NCI-H748 treated with DMSO at 0.1 percent for 48 hours (cell line): ENCODE results near the gene ATG4B.

Source experiments
- DNase-seq: peaks from one replicate; lab custom pipeline; 2025; lab: John Stamatoyannopoulos, UW

ATG4B gene

GRCh38 chr2:241613017-241613780, 24.3 kb upstream of the ATG4B start:
- no peak for DNase-seq

DNA sequence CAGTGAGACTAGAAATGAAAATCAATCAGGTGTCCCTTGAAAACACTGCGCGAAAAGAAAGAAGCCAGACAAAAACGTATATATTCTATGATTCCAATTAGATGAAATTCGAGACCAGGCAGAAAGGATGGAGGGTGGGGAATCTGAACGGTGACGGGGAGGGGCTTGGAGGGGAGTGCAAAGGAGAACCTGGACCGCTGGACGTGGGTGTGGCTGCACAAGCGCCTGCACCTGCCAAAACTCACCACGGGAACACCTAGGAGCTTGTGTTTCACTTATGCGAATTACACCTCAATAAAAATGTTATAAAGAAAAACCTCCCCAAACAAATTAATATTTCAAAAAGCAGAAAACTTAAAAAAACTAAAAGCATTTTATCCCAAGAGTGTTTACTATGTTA, 22.5 kb upstream of the ATG4B start:
- DNase-seq = peak; percentile 78

DNA sequence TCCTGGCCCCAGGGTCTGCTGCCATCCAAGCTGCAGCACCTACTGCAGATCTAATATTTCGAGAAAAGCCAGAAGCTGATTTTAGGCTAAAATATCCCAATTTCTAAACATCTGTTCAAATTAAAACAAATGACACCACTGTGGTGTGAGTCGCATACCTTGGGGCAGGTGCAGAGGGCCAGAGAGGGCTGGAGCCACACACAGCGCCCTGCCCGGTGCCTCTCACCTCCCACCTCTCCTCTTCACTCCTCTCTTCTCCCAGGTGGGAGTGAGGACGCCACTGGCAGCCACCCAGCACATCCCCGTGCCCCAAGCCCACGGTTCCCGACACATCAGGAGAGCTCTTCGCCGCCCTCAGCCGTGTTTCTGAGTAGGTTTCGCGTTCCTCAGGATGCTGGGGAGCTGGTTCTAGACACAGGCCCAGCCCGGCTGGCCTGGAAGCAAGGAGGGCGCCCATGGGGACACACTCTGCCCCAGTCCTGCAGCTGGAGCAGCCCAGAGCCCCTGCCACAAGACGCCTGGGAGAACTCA, 21.9 kb upstream of the ATG4B start:
- no peak for DNase-seq

DNA sequence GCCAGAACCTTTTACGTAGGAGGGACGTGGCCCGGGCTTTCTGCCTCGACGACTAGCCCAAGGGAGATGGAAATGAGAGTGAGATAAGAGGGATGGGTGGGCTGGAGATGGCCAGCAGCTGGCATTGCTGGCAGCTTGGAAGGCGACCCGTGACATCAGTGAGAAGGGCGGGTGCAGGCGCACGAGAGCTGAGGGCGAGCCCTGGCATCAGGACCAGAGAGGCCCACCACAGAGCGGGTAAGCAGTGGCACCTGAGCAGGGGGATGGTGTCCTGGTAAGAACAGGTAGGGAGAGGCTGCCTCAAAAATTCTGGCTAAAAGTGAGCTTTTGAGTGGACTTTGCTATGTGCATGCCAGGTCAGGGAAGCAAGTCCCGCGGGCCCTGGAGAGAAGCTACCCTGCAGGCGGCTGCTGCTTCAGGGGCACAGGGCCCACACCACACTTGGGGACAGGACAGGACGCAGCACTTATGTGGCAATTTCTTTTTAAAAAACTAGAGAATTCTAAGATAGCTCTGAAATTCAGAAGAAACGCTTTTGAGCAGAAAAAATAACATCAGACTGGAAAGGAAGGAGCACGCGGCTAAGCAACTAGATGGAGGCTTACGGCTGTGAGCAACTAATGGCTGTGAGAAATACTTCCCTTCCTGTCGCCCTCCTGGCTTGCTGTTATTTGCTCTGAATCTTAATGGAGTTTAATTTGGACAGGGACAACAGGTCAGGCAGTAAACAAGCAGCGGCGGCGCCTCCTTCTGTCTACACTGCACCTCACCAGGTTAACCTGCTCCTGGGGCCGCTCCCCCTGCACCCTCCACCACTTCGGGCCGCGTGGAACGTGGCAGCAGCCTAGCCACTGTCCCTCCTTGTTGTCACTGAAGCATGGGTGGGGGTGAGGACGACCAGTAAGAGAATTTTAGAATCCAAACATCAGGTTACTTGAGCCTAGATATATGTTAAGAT, 21.0 kb upstream of the ATG4B start:
- DNase-seq = peak; percentile 74

GRCh38 chr2:241617431-241618154, 19.9 kb upstream of the ATG4B start:
- DNase-seq = peak; percentile 53

DNA sequence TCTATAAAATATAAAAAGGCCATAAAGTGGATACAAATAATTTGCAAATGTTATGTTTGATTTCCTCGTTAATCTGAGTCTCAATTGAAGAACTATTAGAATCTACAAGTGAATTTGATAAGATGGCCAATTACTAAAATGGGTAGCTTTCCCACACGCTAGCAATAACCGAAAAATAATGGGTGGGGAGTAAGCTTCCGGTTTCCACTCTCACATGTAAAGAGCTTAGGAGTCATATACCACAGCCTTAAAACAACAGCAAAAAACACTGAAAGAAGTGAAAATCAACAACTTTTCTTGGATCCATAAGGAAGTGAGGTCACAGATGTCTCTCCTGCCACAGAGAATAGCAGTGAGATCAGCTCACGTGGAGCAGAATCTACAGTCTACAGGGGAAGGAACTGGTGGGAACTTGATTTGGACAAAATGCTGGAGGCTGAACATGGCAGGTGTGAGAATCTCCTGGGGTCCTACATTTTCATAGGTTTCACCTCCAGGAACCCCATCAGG, 19.1 kb upstream of the ATG4B start:
- no peak for DNase-seq

GRCh38 chr2:241618829-241619228, 18.7 kb upstream of the ATG4B start:
- DNase-seq = no peak

DNA sequence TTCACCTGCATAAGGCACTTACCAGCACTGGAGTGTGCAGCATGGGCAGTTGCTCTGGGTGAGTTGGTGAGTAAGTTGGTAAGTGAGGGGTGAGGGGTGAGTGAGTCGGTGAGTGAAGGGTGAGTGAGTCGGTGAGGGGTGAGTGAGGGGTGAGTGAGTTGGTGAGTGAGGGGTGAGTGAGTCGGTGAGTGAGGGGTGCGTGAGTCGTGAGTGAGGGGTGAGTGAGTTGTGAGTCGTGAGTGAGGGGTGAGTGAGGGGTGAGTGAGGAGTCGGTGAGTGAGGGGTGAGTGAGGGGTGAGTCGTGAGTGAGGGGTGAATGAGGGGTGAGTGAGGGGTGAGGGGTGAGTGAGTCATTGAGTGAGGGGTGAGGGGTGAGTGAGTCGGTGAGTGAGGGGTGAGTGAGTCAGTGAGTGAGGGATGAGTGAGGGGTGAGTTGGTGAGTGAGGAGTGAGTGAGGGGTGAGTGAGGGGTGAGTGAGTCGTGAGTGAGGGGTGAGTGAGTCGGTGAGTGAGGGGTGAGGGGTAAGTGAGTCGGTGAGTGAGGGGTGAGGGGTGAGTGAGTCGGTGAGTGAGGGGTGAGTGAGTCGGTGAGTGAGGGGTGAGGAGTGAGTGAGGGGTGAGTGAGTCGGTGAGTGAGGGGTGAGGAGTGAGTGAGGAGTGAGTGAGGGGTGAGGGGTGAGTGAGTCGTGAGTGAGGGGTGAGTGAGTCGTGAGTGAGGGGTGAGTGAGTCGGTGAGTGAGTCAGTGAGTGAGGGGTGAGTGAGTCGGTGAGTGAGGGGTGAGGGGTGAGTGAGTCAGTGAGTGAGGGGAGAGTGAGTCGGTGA, 17.7 kb upstream of the ATG4B start:
- DNase-seq = no peak

GRCh38 chr2:241620419-241620769, 17.1 kb upstream of the ATG4B start:
- DNase-seq = no peak

DNA sequence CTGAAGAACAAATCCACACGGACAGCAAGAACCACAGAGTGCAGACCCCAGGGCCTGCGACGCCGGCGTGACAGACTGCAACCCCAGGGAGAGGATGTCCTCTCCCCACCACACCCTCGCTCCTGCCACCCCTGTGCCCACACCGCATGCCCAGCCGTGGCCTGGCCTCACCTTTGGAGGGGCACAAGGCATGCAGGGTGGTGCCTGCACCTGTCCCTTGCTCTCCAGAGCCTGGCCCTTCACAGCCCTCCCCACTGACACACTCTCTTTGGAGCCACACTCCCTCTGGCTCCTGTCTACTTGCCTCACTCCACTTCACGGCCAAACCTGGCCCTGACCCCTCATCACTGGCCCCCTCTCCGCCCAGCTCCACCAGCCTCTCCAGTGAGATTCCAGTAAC, 9.8 kb upstream of the ATG4B start:
- no peak for DNase-seq

DNA sequence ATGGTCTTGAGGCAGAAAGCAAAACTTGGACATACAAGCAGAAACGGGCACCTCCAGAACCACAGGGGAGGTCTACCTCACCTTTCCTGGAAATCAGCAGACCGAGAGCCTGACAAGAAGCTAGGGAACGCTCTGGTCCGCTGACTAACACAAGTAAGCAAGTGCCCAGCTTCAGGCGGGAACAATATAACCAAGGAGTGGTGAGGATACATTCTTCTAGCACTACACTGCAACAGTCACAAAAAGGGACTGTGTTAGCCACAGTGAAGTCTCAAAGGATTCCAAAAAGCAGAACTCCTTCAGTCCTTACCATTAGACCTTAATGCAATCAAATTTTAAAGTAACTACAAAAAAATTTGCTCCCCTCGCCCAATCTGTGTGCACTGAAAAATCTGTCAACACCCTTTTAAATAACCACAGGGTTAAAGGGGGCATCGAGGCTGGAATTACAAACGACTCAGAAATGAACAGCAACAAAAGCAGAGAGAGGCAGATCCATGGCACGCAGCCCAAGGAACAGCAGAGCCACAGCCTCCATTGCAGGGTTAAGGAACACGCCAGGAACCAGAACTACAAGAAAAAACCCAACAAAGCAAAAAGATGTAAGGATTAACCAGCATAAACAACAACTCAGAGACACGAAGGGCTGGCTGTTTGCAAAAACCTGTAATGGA, 7.6 kb upstream of the ATG4B start:
- no peak for DNase-seq

GRCh38 chr2:241632478-241633325, 4.8 kb upstream of the ATG4B start:
- DNase-seq = no peak

DNA sequence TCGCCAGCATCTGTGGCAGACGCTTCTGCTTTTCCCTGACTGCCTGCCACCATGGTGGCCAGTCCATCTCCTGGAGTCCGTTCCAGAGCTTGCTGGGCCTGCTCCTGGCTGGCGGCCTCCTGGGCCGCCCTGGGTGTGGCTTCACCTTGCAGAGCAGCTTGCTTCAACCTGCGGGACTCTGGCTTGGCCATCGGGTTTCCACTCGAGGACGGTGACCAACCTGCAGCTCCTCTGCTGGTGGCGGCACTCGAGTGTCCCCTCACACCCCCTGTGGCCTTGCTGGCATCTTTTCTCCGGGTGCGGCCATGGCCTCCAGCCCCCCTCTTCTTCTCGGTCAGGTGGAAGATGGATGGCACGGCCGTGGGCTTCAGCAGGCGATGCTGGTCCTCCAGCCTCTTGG, 3.9 kb upstream of the ATG4B start:
- DNase-seq = no peak

DNA sequence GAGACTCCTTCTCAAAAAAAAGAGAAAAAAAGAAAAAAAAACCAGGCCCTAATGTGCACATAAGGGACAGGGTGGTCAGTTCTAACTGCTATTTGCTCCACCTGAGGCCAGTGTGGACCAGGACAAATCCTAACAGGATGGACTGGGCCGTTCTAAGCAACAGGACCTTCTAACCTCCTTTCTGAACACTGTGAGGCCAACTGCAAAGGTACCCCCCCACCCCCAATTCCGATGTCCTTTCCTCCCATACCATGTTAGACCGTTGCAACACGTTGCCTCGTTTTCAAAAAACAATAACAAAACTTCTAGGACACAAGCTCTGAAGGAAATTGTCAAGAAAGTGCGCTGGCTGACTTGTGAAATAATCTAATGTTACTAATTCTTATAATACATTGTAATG, 1.7 kb upstream of the ATG4B start:
- DNase-seq = no peak

DNA sequence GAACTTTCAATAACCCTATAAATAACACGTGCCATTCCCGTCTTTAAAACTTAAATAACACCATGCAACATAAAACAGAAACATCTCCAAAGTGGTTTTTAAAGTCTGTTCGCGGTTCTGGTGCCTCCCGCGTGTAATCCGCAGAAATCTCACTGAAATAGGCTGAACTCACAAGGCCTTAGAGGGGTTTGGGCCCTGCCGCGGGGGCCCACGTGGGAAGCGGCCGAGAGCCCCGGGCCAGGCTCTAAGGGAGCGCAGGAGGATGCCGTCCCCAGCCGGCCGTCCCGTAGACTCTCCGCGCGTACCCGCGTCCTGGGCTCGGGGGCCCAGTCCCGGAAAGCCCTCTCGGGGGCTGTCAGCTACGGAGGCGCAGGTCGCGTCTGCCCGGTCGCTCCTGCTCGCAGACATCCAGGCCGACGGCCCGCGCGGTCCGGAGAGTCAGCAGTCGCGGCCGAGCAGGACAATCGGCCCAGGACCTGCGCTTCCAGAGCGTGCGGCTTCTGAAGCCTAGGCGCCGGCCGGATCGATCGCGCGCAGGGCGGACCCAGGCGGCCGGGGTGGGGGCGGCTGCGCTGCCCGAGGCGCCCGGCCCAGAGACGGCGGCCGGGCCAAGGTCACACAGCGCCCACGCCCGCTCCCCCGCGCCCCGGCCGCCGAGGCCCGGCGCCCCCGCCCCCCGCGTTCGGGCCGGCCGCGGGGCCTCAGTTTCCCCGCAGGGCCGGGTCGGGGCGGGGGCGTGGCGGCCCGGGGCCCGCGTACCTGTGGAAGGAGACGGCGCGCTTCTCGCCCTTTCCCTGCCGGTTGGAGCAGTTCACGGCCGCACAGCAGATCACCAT, 1.1 kb upstream of the ATG4B start:
- DNase-seq = no peak

- no peak for DNase-seq
Measured at GRCh38 chr2:241637795-241638660, 535 bp downstream of the ATG4B start.

GRCh38 chr2:241638940-241639339, 1.4 kb downstream of the ATG4B start:
- DNase-seq = no peak

DNA sequence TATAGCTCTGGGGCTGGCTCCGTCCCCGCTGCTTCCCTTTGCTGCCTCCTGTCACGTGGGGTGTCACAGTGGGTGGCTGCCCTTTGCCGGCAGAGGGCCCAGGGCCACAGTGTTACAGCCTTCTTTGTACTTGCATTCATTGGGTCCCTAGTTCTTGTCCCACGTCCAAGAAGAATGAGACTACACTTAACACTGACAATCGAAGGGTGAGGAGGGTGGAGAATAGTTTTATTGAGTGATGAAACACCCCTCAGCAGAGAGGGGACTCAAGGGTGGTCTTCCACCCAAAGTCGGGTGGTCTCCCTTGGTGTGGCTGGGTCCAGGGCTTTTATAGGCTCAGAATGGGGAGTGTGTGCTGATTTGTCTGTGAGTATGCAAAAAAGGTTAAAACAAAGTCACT, 1.9 kb downstream of the ATG4B start:
- DNase-seq = no peak
